WTC11 (cell line): ENCODE results near the gene AMER1.

Experiments
- CTCF ChIP-seq: fragments of 200-600 bp; IDR thresholded peaks from 2 replicates; pipeline ENCODE4 v1.8.0; 2022; ENCODE audit warnings: antibody characterized with exemption
- E2F5 ChIP-seq: sonication (generic); formaldehyde crosslinking; IDR thresholded peaks from 2 replicates; pipeline ENCODE4 v1.8.1; 2022; ENCODE audit warnings: mild to moderate bottlenecking, moderate library complexity, missing genetic modification reagents
- FOXK1 ChIP-seq: sonication (generic); formaldehyde crosslinking; IDR thresholded peaks from 2 replicates; pipeline ENCODE4 v1.8.0; 2022; ENCODE audit warnings: mild to moderate bottlenecking, moderate library complexity, missing genetic modification reagents
- FOXP4 ChIP-seq: sonication (generic); formaldehyde crosslinking; IDR thresholded peaks from 2 replicates; pipeline ENCODE4 v1.8.0; 2022; ENCODE audit warnings: mild to moderate bottlenecking, missing genetic modification reagents
- SMAD3 ChIP-seq: sonication (generic); formaldehyde crosslinking; IDR thresholded peaks from 2 replicates; pipeline ENCODE4 v1.8.0; 2022; ENCODE audit warnings: missing genetic modification reagents, mild to moderate bottlenecking, borderline replicate concordance
- USF2 ChIP-seq: sonication (generic); formaldehyde crosslinking; IDR thresholded peaks from 2 replicates; pipeline ENCODE4 v1.8.1; 2023; ENCODE audit warnings: mild to moderate bottlenecking, missing genetic modification reagents, moderate library complexity
- ZNF138 ChIP-seq: sonication (generic); formaldehyde crosslinking; conservative IDR thresholded peaks from 2 replicates; pipeline ENCODE4 v1.8.1; 2022; ENCODE audit warnings: mild to moderate bottlenecking, moderate library complexity, missing genetic modification reagents

GRCh38 chrX:64204252-64204651 lies 1.3 kb downstream of the AMER1 start:
- TF ChIP-seq CTCF (no peak), FOXK1 (CRISPR knock-in tag) (no peak), E2F5 (CRISPR knock-in tag) (no peak), USF2 (CRISPR knock-in tag) (no peak), SMAD3 (CRISPR knock-in tag) (no peak), ZNF138 (CRISPR knock-in tag) (no peak), FOXP4 (CRISPR knock-in tag) (no peak)
